Peyer's patch (tissue), 4 donors: ENCODE results near the gene C12orf57. TPM values are rescaled to one million over a fixed set of nuclear protein-coding genes. Genes with fewer than 3 reads are reported as not detected.

Experiments used
- DNase-seq, 3 donors: peaks; one replicate each; pipeline ENCODE4 v3.0.0-alpha.2; 2017 to 2019
- H3K27ac ChIP-seq, 4 donors: fragments of 200-600 bp; sonication (generic); one replicate each; pipeline ENCODE4 v1.5.1; 2016 to 2019
- H3K27me3 ChIP-seq, 2 donors: fragments of 200-600 bp; sonication (generic); one replicate each; pipeline ENCODE4 v1.5.1; 2019
- H3K36me3 ChIP-seq, 3 donors: fragments of 200-600 bp; sonication (generic); one replicate each; pipeline ENCODE4 v1.5.1; 2016 to 2019
- H3K4me1 ChIP-seq, 4 donors: fragments of 200-600 bp; sonication (generic); one replicate each; pipeline ENCODE4 v1.5.1; 2016 to 2019
- H3K4me3 ChIP-seq, 4 donors: fragments of 200-600 bp; sonication (generic); 1 replicate in 3 of 4; 2 replicates in 1 of 4; pipeline ENCODE4 v1.5.1; 2016 to 2019; ENCODE audit warnings: mild to moderate bottlenecking in 1 of 4
- H3K9me3 ChIP-seq, 4 donors: fragments of 200-600 bp; sonication (generic); one replicate each; pipeline ENCODE4 v1.5.1; 2016 to 2019; ENCODE audit warnings: mild to moderate bottlenecking in 1 of 4
- POLR2A ChIP-seq, 2 donors: fragments of 450-650 bp; IDR thresholded peaks; one replicate each; pipeline ENCODE4 v1.5.1; 2017; ENCODE audit warnings: antibody characterized with exemption in 2 of 2, mild to moderate bottlenecking in 2 of 2, moderate library complexity in 2 of 2
- total RNA-seq, 4 donors: library from RNA; depleted of rRNA; stranded (reverse); fragments of >200 nt; gene quantifications; one replicate each; pipeline ENCODE4 v1.1.0, GENCODE V29; 2016
- TF ChIP-seq, protein P1 (sequence below), 6 experiments: fragments of 450-650 bp in 4 of 6; fragments of 200-600 bp in 2 of 6; sonication (generic) in 1 of 6; IDR thresholded peaks; one replicate each; pipeline ENCODE4 v1.5.1; 2017 to 2019; ENCODE audit warnings: antibody characterized with exemption in 6 of 6, mild to moderate bottlenecking in 3 of 6, moderate library complexity in 1 of 6

The C12orf57 gene
- total RNA-seq, 4 donors from 2014 or later, result 146 to 339 (median 156) TPM

DNA sequence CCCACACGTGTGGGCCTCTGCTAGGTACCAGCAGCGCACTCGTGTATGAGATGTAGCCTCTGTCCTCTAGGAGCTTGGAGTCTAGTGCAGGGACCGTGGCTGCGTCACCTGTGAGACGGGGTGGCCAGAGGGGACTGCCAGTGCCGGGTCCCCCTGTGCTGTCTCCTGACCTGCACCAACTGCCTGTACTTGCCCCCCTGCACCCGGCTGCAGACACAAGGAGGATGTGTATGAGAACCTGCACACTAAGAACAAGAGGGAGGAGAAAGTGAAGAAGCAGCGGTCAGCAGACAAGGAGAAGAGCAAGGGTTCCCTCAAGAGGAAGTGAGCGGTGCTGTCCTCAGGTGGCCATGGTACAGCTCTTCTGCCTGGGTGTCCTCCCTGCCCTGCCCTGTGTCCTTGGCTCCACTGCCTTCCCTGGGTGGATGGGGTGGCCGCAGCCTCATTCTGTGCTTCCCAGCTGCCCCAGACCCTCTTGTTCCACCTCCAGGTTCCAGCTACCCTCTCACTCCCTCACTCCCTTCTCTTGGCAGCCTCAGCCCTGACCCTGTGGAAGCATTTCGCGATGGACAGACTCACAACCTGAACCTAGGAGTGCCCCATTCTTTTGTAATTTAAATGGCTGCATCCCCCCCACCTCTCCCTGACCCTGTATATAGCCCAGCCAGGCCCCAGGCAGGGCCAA lies 16.9 kb downstream of the C12orf57 start:
- peaks cover 9 to 68% (median 56%) of the 10 kb centered on the region in 4 donors for H3K4me1 ChIP-seq
- H3K4me3 ChIP-seq, result peak overlapping the region in 2 of 4 donors; percentile 62 to 83
- H3K27me3 ChIP-seq, result no peaks in the 10 kb centered on the region
- peaks cover 0 to 22% (median 0%) of the 10 kb centered on the region in 3 donors for H3K36me3 ChIP-seq
- TF ChIP-seq, protein P1, sequence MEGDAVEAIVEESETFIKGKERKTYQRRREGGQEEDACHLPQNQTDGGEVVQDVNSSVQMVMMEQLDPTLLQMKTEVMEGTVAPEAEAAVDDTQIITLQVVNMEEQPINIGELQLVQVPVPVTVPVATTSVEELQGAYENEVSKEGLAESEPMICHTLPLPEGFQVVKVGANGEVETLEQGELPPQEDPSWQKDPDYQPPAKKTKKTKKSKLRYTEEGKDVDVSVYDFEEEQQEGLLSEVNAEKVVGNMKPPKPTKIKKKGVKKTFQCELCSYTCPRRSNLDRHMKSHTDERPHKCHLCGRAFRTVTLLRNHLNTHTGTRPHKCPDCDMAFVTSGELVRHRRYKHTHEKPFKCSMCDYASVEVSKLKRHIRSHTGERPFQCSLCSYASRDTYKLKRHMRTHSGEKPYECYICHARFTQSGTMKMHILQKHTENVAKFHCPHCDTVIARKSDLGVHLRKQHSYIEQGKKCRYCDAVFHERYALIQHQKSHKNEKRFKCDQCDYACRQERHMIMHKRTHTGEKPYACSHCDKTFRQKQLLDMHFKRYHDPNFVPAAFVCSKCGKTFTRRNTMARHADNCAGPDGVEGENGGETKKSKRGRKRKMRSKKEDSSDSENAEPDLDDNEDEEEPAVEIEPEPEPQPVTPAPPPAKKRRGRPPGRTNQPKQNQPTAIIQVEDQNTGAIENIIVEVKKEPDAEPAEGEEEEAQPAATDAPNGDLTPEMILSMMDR (IDR thresholded peaks at IDR 0.05), result peak in 4 of 6 experiments; percentile 30 to 51 (median 45)
- no peak for TF ChIP-seq POLR2A (IDR thresholded peaks at IDR 0.05)
- DNase-seq, result peak in 1 of 3 donors; percentile 79
- peak overlapping the region; percentile 89 to 100 (median 95) for H3K27ac ChIP-seq
- H3K9me3 ChIP-seq, result no peaks in the 10 kb centered on the region

DNA sequence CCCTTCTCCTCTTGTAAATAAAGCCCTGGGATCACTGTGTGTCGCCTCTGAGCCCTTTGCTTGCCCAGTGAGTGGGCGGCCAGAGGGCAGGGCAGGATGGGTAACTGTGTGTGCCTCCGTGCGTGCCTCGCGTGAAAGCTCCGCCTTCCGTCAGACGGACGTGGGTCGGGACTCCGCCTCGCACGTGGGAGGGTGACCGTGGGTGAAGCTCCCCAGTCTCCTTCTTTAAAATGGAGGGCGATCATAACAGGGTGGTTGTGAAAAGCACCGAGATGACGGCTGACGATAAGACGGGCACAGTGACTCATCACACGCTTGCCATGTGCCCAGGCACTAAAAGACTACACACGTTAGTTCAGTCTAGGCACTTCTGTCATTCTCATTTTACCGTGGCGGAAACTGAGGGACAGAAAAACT lies 17.5 kb downstream of the C12orf57 start:
- no peak for TF ChIP-seq POLR2A (IDR thresholded peaks at IDR 0.05)
- TF ChIP-seq, protein P1 (IDR thresholded peaks at IDR 0.05), result no peak
- Histone ChIP-seq H3K36me3 (peaks cover 0 to 22% (median 0%) of the 10 kb centered on the region in 3 donors), H3K4me1 (peaks cover 9 to 62% (median 54%) of the 10 kb centered on the region in 4 donors), H3K27me3 (no peaks in the 10 kb centered on the region), H3K27ac (peak overlapping the region; percentile 89 to 100 (median 95)), H3K4me3 (peak overlapping the region in 3 of 4 donors; percentile 2 to 83 (median 62)), H3K9me3 (no peaks in the 10 kb centered on the region)
- DNase-seq, result peak; percentile 72 to 90 (median 87)

DNA sequence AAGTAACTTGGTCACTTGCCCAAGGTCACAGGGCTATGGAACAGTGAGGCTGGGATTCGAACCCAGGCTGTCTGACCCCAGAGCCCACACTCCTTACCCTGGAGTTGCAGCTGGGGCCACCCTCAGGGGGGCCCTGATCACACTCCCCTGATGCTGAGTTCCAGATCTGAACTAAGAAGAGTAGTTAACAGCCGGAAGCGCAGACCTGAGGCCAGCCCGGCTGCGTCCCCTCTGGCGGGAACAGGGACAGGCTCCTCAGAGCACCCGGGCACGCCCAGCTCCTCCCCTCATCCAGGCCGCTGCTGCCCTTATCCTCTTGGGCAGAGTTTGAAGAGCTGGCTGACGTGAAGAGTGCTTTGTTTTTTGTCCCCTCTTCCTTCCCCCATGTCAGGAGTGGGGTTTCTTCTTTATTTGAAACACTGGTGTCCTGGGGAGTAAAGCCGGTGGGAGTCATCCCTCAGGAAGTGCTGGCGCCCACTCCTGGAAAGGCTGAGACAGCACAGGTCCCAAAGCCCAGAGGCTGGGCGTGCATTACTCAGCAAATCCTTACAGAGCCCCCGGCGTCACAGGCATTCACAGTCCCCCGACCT lies 18.0 kb downstream of the C12orf57 start:
- peak in 2 of 3 donors; percentile 82 to 84 for DNase-seq

DNA sequence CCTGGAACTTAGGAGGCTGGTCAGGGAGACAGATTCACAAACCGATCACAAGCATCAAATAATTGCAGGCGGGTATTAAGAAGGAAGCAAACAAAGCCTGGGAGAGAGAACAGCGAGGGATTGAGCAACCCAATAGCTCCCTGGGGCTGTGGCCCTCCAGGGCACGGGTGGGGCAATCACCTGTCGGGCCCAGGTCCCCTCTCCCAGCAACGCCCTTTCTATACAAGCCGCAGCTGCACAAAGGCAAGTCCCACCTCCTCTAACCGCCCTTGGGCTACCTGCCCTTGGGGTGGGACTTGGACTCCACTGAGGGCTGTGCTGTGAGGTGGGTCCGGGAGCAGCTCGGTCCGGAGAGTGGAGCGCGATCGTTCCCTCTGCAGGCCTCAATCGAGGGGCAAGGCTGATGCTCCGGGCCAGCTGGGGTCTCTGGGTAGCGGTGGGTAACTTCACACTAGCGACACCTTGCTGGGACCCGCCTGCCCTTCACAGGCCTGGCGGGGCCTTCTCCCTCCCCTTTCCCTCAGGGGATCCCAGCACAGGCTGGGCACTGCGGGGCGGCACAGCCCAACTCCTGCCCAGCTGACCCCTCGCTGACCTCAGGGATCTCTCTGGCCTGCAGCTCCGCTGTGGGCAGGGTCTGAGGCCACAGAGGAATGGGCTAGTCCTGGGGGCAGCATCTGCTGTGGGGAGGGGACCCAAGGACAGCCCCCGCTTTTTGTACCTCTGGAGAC lies 18.6 kb downstream of the C12orf57 start:
- Histone ChIP-seq H3K9me3 (no peaks in the 10 kb centered on the region), H3K4me1 (peaks cover 9 to 52% (median 48%) of the 10 kb centered on the region in 4 donors), H3K36me3 (peaks cover 0 to 32% (median 0%) of the 10 kb centered on the region in 3 donors), H3K27me3 (no peaks in the 10 kb centered on the region), H3K27ac (peak overlapping the region; percentile 89 to 100 (median 95)), H3K4me3 (peak overlapping the region in 3 of 4 donors; percentile 49 to 83 (median 62))
- TF ChIP-seq, protein P1 (IDR thresholded peaks at IDR 0.05), result no peak
- peak; percentile 90 to 92 for TF ChIP-seq POLR2A (IDR thresholded peaks at IDR 0.05)
- peak in 2 of 3 donors; percentile 85 to 86 for DNase-seq

More for the DNA sequence above, 18.0 kb downstream of the C12orf57 start:
- peaks cover 9 to 58% (median 52%) of the 10 kb centered on the region in 4 donors for H3K4me1 ChIP-seq
- peaks cover 0 to 27% (median 0%) of the 10 kb centered on the region in 3 donors for H3K36me3 ChIP-seq
- TF ChIP-seq POLR2A (IDR thresholded peaks at IDR 0.05), result peak; percentile 22 to 50
- TF ChIP-seq, protein P1 (IDR thresholded peaks at IDR 0.05), result peak in 4 of 6 experiments; percentile 37 to 52 (median 49)
- H3K4me3 ChIP-seq, result peak overlapping the region in 3 of 4 donors; percentile 2 to 83 (median 62)
- peak overlapping the region; percentile 89 to 100 (median 95) for H3K27ac ChIP-seq
- H3K27me3 ChIP-seq, result no peaks in the 10 kb centered on the region
- no peaks in the 10 kb centered on the region for H3K9me3 ChIP-seq
